ENCODE data around the gene RASAL2. TPM values are rescaled to one million over a fixed set of nuclear protein-coding genes. Genes with fewer than 3 reads are reported as not detected.
A peak's percentile ranks its signal among the peaks of the same experiment; 100 is the strongest.
"Not testable (repeated sequence)": the region's sequence is repeated elsewhere in the genome, so short reads cannot be mapped to it uniquely, and the experiment has no call there.

RASAL2 gene
- total RNA-seq, 1 donor from 2014 or later: 26.7 TPM

- no peak for DNase-seq (ENCODE audit: low spot score)
Measured at GRCh38 chr1:178119628-178120027, 25.7 kb downstream of the RASAL2 start.

GRCh38 chr1:178120088-178120487 is 26.2 kb downstream of the RASAL2 start:
- no peak for DNase-seq (ENCODE audit: low spot score)

GRCh38 chr1:178120520-178121052 is 26.7 kb downstream of the RASAL2 start:
- DNase-seq (ENCODE audit: low spot score): not testable (repeated sequence)

GRCh38 chr1:178121883-178122282 is 28.0 kb downstream of the RASAL2 start:
- DNase-seq (ENCODE audit: low spot score): no peak

GRCh38 chr1:178122283-178122682 is 28.4 kb downstream of the RASAL2 start:
- DNase-seq (ENCODE audit: low spot score): no peak

- DNase-seq (ENCODE audit: low spot score): no peak
Measured at GRCh38 chr1:178124115-178124514, 30.2 kb downstream of the RASAL2 start.

GRCh38 chr1:178126261-178126660 is 32.4 kb downstream of the RASAL2 start:
- no peak for DNase-seq (ENCODE audit: low spot score)

GRCh38 chr1:178126741-178127185 is 32.9 kb downstream of the RASAL2 start:
- peak; percentile 14 for DNase-seq (ENCODE audit: low spot score)

GRCh38 chr1:178127482-178128191 is 33.7 kb downstream of the RASAL2 start:
- no peak for DNase-seq (ENCODE audit: low spot score)

GRCh38 chr1:178133239-178133989 is 39.5 kb downstream of the RASAL2 start:
- no peak for DNase-seq (ENCODE audit: low spot score)

- DNase-seq (ENCODE audit: low spot score): peak; percentile 20
Measured at GRCh38 chr1:178134061-178134460, 40.2 kb downstream of the RASAL2 start.

- DNase-seq (ENCODE audit: low spot score): no peak
Measured at GRCh38 chr1:178137238-178137637, 43.3 kb downstream of the RASAL2 start.

GRCh38 chr1:178142806-178143205 is 48.9 kb downstream of the RASAL2 start:
- DNase-seq (ENCODE audit: low spot score): no peak

GRCh38 chr1:178143730-178144690 is 50.1 kb downstream of the RASAL2 start:
- DNase-seq (ENCODE audit: low spot score): no peak

- DNase-seq (ENCODE audit: low spot score): no peak
Measured at GRCh38 chr1:178145605-178146004, 51.7 kb downstream of the RASAL2 start.

GRCh38 chr1:178146436-178146835 is 52.5 kb downstream of the RASAL2 start:
- DNase-seq (ENCODE audit: low spot score): no peak

GRCh38 chr1:178150610-178151009 is 56.7 kb downstream of the RASAL2 start:
- DNase-seq (ENCODE audit: low spot score): no peak

- DNase-seq (ENCODE audit: low spot score): no peak
Measured at GRCh38 chr1:178151831-178152230, 57.9 kb downstream of the RASAL2 start.

- no peak for DNase-seq (ENCODE audit: low spot score)
Measured at GRCh38 chr1:178155481-178156255, 61.8 kb downstream of the RASAL2 start.

- no peak for DNase-seq (ENCODE audit: low spot score)
Measured at GRCh38 chr1:178160736-178161475, 67.0 kb downstream of the RASAL2 start.
